ENCODE data around the gene OLFML2B. TPM values are rescaled to one million over a fixed set of nuclear protein-coding genes. Genes with fewer than 3 reads are reported as not detected.

OLFML2B gene
- total and polyA plus RNA-seq, 5 donors from 2014 or later = 0.15 TPM; not detected in 4

DNA sequence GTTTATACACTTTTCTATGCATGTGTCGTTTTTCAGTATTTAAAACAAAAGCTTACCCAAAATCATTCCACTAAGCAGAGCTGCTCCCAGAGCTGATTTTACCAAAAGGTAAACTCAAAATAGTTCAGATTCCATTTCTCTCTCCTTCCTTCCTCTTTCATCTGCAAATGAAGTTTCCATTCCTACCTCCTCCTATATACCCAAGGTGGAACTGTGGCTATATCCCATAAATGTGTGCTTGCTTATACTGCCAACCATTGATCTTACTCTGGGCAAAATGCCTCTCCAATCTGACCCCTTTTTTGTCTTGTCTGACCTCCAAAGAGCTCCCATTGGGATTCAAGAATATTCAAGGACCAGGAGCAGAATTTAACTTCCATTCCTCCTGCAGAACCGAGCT, 9.5 kb downstream of the OLFML2B start:
- Mint-ChIP-seq H3K27ac (no peak overlapping the region), H3K4me1 (no peaks in the 10 kb centered on the region), H3K36me3 (no peaks in the 10 kb centered on the region), H3K27me3 (peaks cover 19% of the 10 kb centered on the region), H3K4me3 (no peak overlapping the region), H3K9me3 (peaks cover 0 to 4% (median 0%) of the 10 kb centered on the region in 7 donors)
- H3K27me3 ChIP-seq (ENCODE audit: control insufficient read depth, insufficient read depth, low read length) = peaks cover 8% of the 10 kb centered on the region
- no peaks in the 10 kb centered on the region for H3K36me3 ChIP-seq (ENCODE audit: control insufficient read depth, insufficient read depth, low read length)
- no peak for ATAC-seq (ENCODE audit: low read depth in 2 of 2)
- no peaks in the 10 kb centered on the region for H3K4me1 ChIP-seq (ENCODE audit: control insufficient read depth, insufficient read depth, low read length, poor library complexity, severe bottlenecking)
- no peak for DNase-seq
- peaks cover 6% of the 10 kb centered on the region in 2 experiments for H3K9me3 ChIP-seq (ENCODE audit: control insufficient read depth in 2 of 2, low read length in 2 of 2)
- H3K4me3 ChIP-seq (ENCODE audit: low read depth, low read length) = no peak overlapping the region
- H3K27ac ChIP-seq (ENCODE audit: insufficient read depth, low read length, poor library complexity, severe bottlenecking) = no peak overlapping the region

DNA sequence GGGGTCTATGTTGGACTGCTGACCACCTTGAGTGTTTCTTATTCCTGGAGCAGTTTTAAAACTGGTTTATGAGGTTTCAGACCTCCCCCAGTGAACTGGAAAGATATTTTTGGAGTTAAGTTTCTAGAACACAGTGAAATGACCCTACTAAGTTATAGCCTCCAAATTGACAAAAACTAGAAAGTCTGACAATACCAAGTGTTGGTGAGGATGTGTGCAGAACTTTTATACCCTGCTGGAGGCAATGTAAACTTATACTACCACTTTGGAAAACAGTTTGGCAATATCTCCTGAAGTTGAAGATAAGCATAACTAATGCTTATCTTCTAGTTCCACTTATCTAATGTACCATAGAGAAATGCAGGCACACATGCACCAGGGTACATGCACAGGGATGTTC, 10.4 kb downstream of the OLFML2B start:
- no peak for DNase-seq
- Mint-ChIP-seq H3K9me3 (peaks cover 0 to 4% (median 0%) of the 10 kb centered on the region in 7 donors), H3K27me3 (peaks cover 14% of the 10 kb centered on the region), H3K4me1 (no peaks in the 10 kb centered on the region), H3K4me3 (no peak overlapping the region), H3K27ac (no peak overlapping the region), H3K36me3 (no peaks in the 10 kb centered on the region)
- H3K27ac ChIP-seq (ENCODE audit: insufficient read depth, low read length, poor library complexity, severe bottlenecking) = no peak overlapping the region
- H3K36me3 ChIP-seq (ENCODE audit: control insufficient read depth, insufficient read depth, low read length) = no peaks in the 10 kb centered on the region
- H3K9me3 ChIP-seq (ENCODE audit: control insufficient read depth in 2 of 2, low read length in 2 of 2) = peaks cover 6% of the 10 kb centered on the region in 2 experiments
- no peak overlapping the region for H3K4me3 ChIP-seq (ENCODE audit: low read depth, low read length)
- ATAC-seq (ENCODE audit: low read depth in 2 of 2) = no peak
- H3K27me3 ChIP-seq (ENCODE audit: control insufficient read depth, insufficient read depth, low read length) = peaks cover 8% of the 10 kb centered on the region
- H3K4me1 ChIP-seq (ENCODE audit: control insufficient read depth, insufficient read depth, low read length, poor library complexity, severe bottlenecking) = no peaks in the 10 kb centered on the region

DNA sequence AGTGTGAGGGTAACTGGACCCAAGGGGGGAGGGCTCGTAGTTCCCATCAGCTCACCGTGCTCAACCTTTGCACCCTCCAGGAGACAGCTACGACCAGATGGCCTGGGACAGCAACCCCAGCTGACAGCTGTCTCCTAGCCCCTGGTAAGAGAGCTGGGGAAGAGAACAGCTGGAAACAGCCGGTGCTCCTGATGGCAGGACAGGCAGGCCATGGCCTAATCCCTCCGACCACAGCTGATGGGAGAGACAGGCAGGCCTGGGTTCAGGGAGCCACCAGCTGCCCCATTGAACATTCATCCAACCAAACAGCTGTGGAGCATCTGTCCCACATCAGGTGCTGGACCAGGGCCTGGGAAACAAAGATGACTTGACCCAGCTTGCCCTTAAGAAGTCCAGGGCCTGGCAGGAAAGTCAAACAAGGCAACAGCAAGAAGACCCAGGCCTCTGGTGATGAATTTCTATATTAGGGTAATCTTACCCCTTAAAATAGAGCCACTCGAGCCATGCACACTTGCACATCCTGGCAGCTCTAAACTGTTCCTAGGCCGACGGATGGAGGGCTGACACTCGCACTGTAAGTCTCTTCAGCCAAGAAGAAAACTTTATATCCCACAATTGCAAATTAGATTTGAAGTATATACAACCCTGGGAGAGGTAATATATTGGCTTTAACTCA, 12.2 kb downstream of the OLFML2B start:
- peaks cover 14% of the 10 kb centered on the region for H3K27me3 Mint-ChIP-seq
- H3K27ac Mint-ChIP-seq = no peak overlapping the region
- Histone ChIP-seq H3K27ac (ENCODE audit: insufficient read depth, low read length, poor library complexity, severe bottlenecking) (no peak overlapping the region), H3K4me3 (ENCODE audit: low read depth, low read length) (no peak overlapping the region), H3K9me3 (ENCODE audit: control insufficient read depth in 2 of 2, low read length in 2 of 2) (peaks cover 6% of the 10 kb centered on the region in 2 experiments), H3K36me3 (ENCODE audit: control insufficient read depth, insufficient read depth, low read length) (no peaks in the 10 kb centered on the region), H3K4me1 (ENCODE audit: control insufficient read depth, insufficient read depth, low read length, poor library complexity, severe bottlenecking) (no peaks in the 10 kb centered on the region), H3K27me3 (ENCODE audit: control insufficient read depth, insufficient read depth, low read length) (peaks cover 5% of the 10 kb centered on the region)
- ATAC-seq (ENCODE audit: low read depth in 2 of 2) = no peak
- no peak overlapping the region for H3K4me3 Mint-ChIP-seq
- no peak for DNase-seq
- no peaks in the 10 kb centered on the region for H3K4me1 Mint-ChIP-seq
- no peaks in the 10 kb centered on the region for H3K36me3 Mint-ChIP-seq
- H3K9me3 Mint-ChIP-seq = peaks cover 0 to 4% (median 0%) of the 10 kb centered on the region in 7 donors

DNA sequence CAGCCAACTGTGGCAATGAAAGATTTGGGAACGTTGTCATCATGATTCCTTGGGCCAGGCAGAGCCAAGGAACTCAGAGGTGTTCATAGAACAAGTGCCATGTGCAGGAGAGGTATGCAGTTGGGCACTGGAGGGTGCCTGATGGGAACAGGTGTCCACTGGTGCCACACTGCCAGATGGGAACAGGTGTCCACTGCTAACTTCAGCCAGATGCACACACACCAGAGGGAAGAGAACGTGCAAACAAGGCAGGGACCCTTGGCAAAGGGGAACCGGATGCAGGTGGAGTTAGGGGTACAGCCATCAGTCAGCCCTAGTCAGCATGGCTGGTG, 13.5 kb downstream of the OLFML2B start:
- no peaks in the 10 kb centered on the region for H3K36me3 ChIP-seq (ENCODE audit: control insufficient read depth, insufficient read depth, low read length)
- no peak overlapping the region for H3K4me3 ChIP-seq (ENCODE audit: low read depth, low read length)
- H3K9me3 ChIP-seq (ENCODE audit: control insufficient read depth in 2 of 2, low read length in 2 of 2) = peaks cover 6% of the 10 kb centered on the region in 2 experiments
- H3K36me3 Mint-ChIP-seq = no peaks in the 10 kb centered on the region
- no peak overlapping the region for H3K4me3 Mint-ChIP-seq
- H3K27ac ChIP-seq (ENCODE audit: insufficient read depth, low read length, poor library complexity, severe bottlenecking) = no peak overlapping the region
- ATAC-seq (ENCODE audit: low read depth in 2 of 2) = no peak
- no peaks in the 10 kb centered on the region for H3K4me1 Mint-ChIP-seq
- peaks cover 1% of the 10 kb centered on the region for H3K27me3 ChIP-seq (ENCODE audit: control insufficient read depth, insufficient read depth, low read length)
- H3K27ac Mint-ChIP-seq = no peak overlapping the region
- H3K4me1 ChIP-seq (ENCODE audit: control insufficient read depth, insufficient read depth, low read length, poor library complexity, severe bottlenecking) = no peaks in the 10 kb centered on the region
- DNase-seq = no peak
- peaks cover 14% of the 10 kb centered on the region for H3K27me3 Mint-ChIP-seq
- peaks cover 0 to 4% (median 0%) of the 10 kb centered on the region in 7 donors for H3K9me3 Mint-ChIP-seq

DNA sequence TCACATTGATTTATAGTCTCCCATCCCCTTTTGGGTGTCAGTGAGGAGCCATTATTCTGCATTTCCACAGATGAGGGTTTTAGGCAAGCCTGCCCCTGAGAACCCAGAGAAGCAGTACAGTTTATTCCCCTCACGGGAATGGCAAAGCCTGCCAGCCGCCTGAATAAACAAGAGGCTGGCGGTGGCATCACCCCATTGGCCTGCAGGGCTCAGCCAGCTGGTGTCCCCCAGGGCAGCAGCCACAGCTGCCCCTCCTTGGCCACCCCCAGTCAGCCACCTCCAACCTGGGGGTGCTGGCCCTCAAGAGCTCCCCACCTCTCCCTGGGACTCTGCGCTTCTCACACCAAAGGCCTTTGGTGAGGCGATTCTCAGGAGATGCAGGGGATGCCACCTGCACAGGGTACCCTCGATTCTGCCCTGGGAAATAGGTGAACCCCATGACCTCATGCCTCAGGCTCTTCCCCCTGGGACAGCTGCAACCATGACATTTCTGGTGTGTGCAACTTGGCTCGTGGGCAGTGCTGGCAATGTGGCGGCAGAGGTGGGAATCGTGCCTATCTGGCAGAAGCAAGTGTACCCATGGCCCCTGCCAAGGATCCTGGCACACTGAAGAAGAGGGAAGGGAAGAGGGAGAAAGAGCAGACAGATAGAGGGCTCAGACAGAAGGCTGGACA, 14.0 kb downstream of the OLFML2B start:
- no peaks in the 10 kb centered on the region for H3K36me3 Mint-ChIP-seq
- peaks cover 0 to 2% (median 0%) of the 10 kb centered on the region in 4 donors for H3K4me1 Mint-ChIP-seq
- H3K27ac ChIP-seq (ENCODE audit: insufficient read depth, low read length, poor library complexity, severe bottlenecking) = no peak overlapping the region
- H3K27ac Mint-ChIP-seq = no peak overlapping the region
- DNase-seq (no peak), ATAC-seq (ENCODE audit: low read depth in 2 of 2) (no peak)
- H3K27me3 Mint-ChIP-seq = peaks cover 16% of the 10 kb centered on the region
- H3K9me3 ChIP-seq (ENCODE audit: control insufficient read depth in 2 of 2, low read length in 2 of 2) = peaks cover 6% of the 10 kb centered on the region in 2 experiments
- peaks cover 0 to 4% (median 0%) of the 10 kb centered on the region in 7 donors for H3K9me3 Mint-ChIP-seq
- H3K4me1 ChIP-seq (ENCODE audit: control insufficient read depth, insufficient read depth, low read length, poor library complexity, severe bottlenecking) = no peaks in the 10 kb centered on the region
- no peaks in the 10 kb centered on the region for H3K36me3 ChIP-seq (ENCODE audit: control insufficient read depth, insufficient read depth, low read length)
- no peaks in the 10 kb centered on the region for H3K27me3 ChIP-seq (ENCODE audit: control insufficient read depth, insufficient read depth, low read length)
- H3K4me3 ChIP-seq (ENCODE audit: low read depth, low read length) = no peak overlapping the region
- no peak overlapping the region for H3K4me3 Mint-ChIP-seq

DNA sequence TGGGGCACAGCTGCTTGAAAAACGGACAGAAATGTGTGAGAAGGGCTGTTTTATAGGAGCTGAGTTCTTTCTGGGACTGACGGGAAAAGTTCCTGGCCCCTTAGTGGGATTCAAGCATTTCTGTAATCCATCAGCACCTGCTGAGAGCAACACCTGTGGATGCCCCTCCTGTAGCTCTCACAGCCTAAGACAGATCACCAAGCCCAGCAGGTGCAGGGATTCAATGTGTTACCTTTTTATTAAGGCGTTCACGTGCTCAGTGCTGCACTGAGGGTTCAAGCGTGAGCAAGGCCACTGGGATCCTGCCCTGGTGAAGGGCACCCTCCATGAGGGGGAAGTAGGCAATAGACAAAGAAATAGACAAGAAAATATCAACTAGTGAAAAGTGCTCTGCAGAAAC, 14.9 kb downstream of the OLFML2B start:
- Mint-ChIP-seq H3K27ac (no peak overlapping the region), H3K4me1 (peaks cover 0 to 2% (median 0%) of the 10 kb centered on the region in 4 donors), H3K4me3 (no peak overlapping the region)

DNA sequence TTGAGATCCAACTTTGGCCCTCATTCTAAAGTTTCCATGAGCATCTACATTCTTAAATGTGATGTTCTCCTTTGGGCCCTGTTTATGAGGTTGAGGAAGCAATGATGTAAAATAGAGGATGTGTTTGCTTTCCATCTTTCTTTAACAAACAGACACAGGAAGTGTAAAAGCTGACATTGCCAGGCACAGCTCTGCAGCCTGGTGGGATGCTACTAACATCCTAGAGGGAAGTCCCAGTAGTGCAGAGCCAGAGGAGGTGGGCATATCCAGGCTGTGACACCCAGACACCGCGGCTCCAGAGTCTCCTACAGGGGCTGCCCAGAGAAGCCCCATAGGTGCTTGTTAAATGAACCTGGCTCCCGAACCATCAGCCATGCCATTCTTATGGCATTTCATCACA, 16.2 kb downstream of the OLFML2B start:
- Histone ChIP-seq H3K27ac (ENCODE audit: insufficient read depth, low read length, poor library complexity, severe bottlenecking) (no peak overlapping the region), H3K9me3 (ENCODE audit: control insufficient read depth in 2 of 2, low read length in 2 of 2) (no peaks in the 10 kb centered on the region), H3K4me3 (ENCODE audit: low read depth, low read length) (no peak overlapping the region), H3K36me3 (ENCODE audit: control insufficient read depth, insufficient read depth, low read length) (no peaks in the 10 kb centered on the region), H3K4me1 (ENCODE audit: control insufficient read depth, insufficient read depth, low read length, poor library complexity, severe bottlenecking) (no peaks in the 10 kb centered on the region), H3K27me3 (ENCODE audit: control insufficient read depth, insufficient read depth, low read length) (no peaks in the 10 kb centered on the region)
- Mint-ChIP-seq H3K9me3 (no peaks in the 10 kb centered on the region), H3K4me3 (no peak overlapping the region), H3K27ac (no peak overlapping the region), H3K4me1 (peaks cover 0 to 2% (median 0%) of the 10 kb centered on the region in 4 donors), H3K27me3 (peaks cover 13% of the 10 kb centered on the region), H3K36me3 (no peaks in the 10 kb centered on the region)
- no peak for ATAC-seq (ENCODE audit: low read depth in 2 of 2)
- no peak for DNase-seq

More for the DNA sequence above, 14.9 kb downstream of the OLFML2B start:
- H3K4me1 ChIP-seq (ENCODE audit: control insufficient read depth, insufficient read depth, low read length, poor library complexity, severe bottlenecking) = no peaks in the 10 kb centered on the region
- peaks cover 0 to 3% (median 0%) of the 10 kb centered on the region in 7 donors for H3K9me3 Mint-ChIP-seq
- peaks cover 6% of the 10 kb centered on the region in 2 experiments for H3K9me3 ChIP-seq (ENCODE audit: control insufficient read depth in 2 of 2, low read length in 2 of 2)
- H3K27me3 ChIP-seq (ENCODE audit: control insufficient read depth, insufficient read depth, low read length) = no peaks in the 10 kb centered on the region
- no peaks in the 10 kb centered on the region for H3K36me3 ChIP-seq (ENCODE audit: control insufficient read depth, insufficient read depth, low read length)
- H3K27ac ChIP-seq (ENCODE audit: insufficient read depth, low read length, poor library complexity, severe bottlenecking) = no peak overlapping the region
- peaks cover 16% of the 10 kb centered on the region for H3K27me3 Mint-ChIP-seq
- ATAC-seq (ENCODE audit: low read depth in 2 of 2) = no peak
- no peaks in the 10 kb centered on the region for H3K36me3 Mint-ChIP-seq
- no peak for DNase-seq
- no peak overlapping the region for H3K4me3 ChIP-seq (ENCODE audit: low read depth, low read length)

DNA sequence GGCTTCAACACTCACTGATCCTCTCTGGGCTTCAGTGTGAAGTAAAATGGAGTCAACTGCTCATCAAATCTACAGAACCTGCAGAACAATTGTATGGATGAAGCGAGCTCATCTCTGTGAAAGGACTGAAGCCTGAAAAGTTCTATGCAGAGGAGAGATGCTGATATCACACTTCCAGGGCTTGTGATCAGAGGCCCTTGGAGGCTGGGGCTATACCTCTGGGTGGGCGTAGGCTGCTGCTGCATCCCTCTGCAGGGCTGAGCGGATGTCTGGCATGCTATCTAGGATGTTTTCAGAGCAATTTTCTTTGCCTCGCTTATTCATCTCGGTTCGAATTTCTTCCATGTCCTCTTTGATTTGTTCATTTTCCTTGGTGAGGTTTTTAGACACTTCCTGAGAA, 17.6 kb downstream of the OLFML2B start:
- Histone ChIP-seq H3K9me3 (ENCODE audit: control insufficient read depth in 2 of 2, low read length in 2 of 2) (no peaks in the 10 kb centered on the region), H3K36me3 (ENCODE audit: control insufficient read depth, insufficient read depth, low read length) (no peaks in the 10 kb centered on the region), H3K4me3 (ENCODE audit: low read depth, low read length) (no peak overlapping the region), H3K27ac (ENCODE audit: insufficient read depth, low read length, poor library complexity, severe bottlenecking) (no peak overlapping the region), H3K4me1 (ENCODE audit: control insufficient read depth, insufficient read depth, low read length, poor library complexity, severe bottlenecking) (no peaks in the 10 kb centered on the region), H3K27me3 (ENCODE audit: control insufficient read depth, insufficient read depth, low read length) (no peaks in the 10 kb centered on the region)
- Mint-ChIP-seq H3K9me3 (no peaks in the 10 kb centered on the region), H3K4me3 (no peak overlapping the region), H3K27me3 (peaks cover 17% of the 10 kb centered on the region), H3K27ac (no peak overlapping the region), H3K4me1 (peaks cover 0 to 2% (median 0%) of the 10 kb centered on the region in 4 donors), H3K36me3 (no peaks in the 10 kb centered on the region)
- DNase-seq = no peak
- no peak for ATAC-seq (ENCODE audit: low read depth in 2 of 2)

Data from CD4-positive, CD25-positive, alpha-beta regulatory T cell (primary cell).